HG03565 (cell line): ENCODE data around the gene LRRTM4.

Experiments
- ATAC-seq: cut with Tn5 transposase; IDR thresholded peaks from one replicate; pipeline ENCODE4 v1.9.1; 2021; ENCODE audit warnings: mild to moderate bottlenecking, moderate library complexity; ENCODE audit not compliant: unreplicated experiment

Gene LRRTM4

GRCh38 chr2:77325395-77325794 lies 196.8 kb downstream of the LRRTM4 start:
- ATAC-seq, result no peak

GRCh38 chr2:77322431-77322830 lies 199.7 kb downstream of the LRRTM4 start:
- ATAC-seq, result no peak

GRCh38 chr2:77314721-77315120 lies 207.5 kb downstream of the LRRTM4 start:
- no peak for ATAC-seq

GRCh38 chr2:77310416-77310815 lies 211.8 kb downstream of the LRRTM4 start:
- ATAC-seq, result no peak

GRCh38 chr2:77309725-77310124 lies 212.5 kb downstream of the LRRTM4 start:
- no peak for ATAC-seq

- ATAC-seq, result no peak
Measured at GRCh38 chr2:77301441-77301840, 220.7 kb downstream of the LRRTM4 start.

GRCh38 chr2:77296791-77297190 lies 225.4 kb downstream of the LRRTM4 start:
- ATAC-seq, result no peak

GRCh38 chr2:77294474-77294873 lies 227.7 kb downstream of the LRRTM4 start:
- ATAC-seq, result no peak

- ATAC-seq, result no peak
Measured at GRCh38 chr2:77284353-77284752, 237.8 kb downstream of the LRRTM4 start.

- ATAC-seq, result no peak
Measured at GRCh38 chr2:77271262-77271661, 250.9 kb downstream of the LRRTM4 start.

- ATAC-seq, result no peak
Measured at GRCh38 chr2:77270433-77270832, 251.7 kb downstream of the LRRTM4 start.

GRCh38 chr2:77268626-77269025 lies 253.6 kb downstream of the LRRTM4 start:
- no peak for ATAC-seq

- no peak for ATAC-seq
Measured at GRCh38 chr2:77232909-77233425, 289.2 kb downstream of the LRRTM4 start.

- no peak for ATAC-seq
Measured at GRCh38 chr2:77228391-77228790, 293.8 kb downstream of the LRRTM4 start.

GRCh38 chr2:77210725-77211124 lies 311.5 kb downstream of the LRRTM4 start:
- ATAC-seq, result no peak

- ATAC-seq, result no peak
Measured at GRCh38 chr2:77207331-77207730, 314.8 kb downstream of the LRRTM4 start.

- ATAC-seq, result no peak
Measured at GRCh38 chr2:77201755-77202154, 320.4 kb downstream of the LRRTM4 start.

GRCh38 chr2:77199411-77199810 lies 322.8 kb downstream of the LRRTM4 start:
- ATAC-seq, result no peak

- no peak for ATAC-seq
Measured at GRCh38 chr2:77193858-77194448, 328.2 kb downstream of the LRRTM4 start.

- ATAC-seq, result no peak
Measured at GRCh38 chr2:77192811-77193289, 329.3 kb downstream of the LRRTM4 start.

GRCh38 chr2:77191665-77192064 lies 330.5 kb downstream of the LRRTM4 start:
- ATAC-seq, result no peak

- ATAC-seq, result no peak
Measured at GRCh38 chr2:77190721-77191346, 331.3 kb downstream of the LRRTM4 start.

GRCh38 chr2:77185052-77185451 lies 337.1 kb downstream of the LRRTM4 start:
- ATAC-seq, result no peak
